RPMI7951 (cell line): ENCODE results near the gene RPS6KL1. TPM values are rescaled to one million over a fixed set of nuclear protein-coding genes. Genes with fewer than 3 reads are reported as not detected.

Source experiments
- DNase-seq: peaks from one replicate; pipeline ENCODE4 v3.0.0-alpha.2; 2012; ENCODE audit warnings: low read depth
- total RNA-seq: library from RNA; depleted of rRNA; stranded (reverse); fragments of >200 nt; shearing (Covaris generic); gene quantifications from 2 replicates; pipeline ENCODE4 v1.2.3, GENCODE V29; 2014

The RPS6KL1 gene
- total RNA-seq, 1 experiment from 2014 or later, result 2.0 TPM

DNA sequence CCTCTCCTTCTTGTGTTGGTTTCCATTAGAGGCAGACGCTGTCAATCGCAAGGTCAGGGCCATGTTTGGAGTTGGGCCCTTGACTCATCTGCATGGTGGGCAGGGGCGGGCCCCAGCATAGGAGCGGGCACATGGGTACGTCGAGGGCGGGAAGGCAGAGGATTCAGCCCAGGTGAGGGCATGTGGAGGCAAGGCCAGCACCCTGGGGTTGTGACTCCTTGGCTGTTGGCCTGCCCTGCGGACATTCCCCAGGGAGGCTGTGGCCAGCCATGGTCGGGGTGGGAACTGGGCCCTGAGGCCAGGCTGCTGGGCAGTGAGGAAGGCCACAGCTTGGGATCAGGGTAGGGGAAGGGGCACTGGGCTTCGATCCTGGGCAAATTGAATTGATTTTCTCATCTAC, 10.3 kb downstream of the RPS6KL1 start:
- no peak for DNase-seq

DNA sequence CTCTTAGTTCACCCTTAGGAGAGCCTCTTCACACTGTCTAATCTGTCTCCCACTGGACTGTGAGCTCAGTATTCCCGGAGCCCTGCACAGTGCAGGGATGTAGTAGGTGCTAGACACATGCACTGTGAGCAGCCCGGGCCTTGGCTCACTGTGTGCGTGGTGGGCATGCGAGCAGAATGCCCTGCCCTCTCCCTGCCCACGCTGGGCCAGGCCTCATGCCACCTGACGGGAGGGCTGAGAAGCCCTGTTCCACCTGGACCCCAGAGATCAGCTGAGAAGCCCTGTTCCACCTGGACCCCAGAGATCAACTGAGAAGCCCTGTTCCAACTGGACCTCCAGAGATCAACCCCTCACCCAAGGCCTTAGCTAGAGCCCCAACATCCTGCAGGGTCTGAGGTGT, 10.9 kb downstream of the RPS6KL1 start:
- no peak for DNase-seq

DNA sequence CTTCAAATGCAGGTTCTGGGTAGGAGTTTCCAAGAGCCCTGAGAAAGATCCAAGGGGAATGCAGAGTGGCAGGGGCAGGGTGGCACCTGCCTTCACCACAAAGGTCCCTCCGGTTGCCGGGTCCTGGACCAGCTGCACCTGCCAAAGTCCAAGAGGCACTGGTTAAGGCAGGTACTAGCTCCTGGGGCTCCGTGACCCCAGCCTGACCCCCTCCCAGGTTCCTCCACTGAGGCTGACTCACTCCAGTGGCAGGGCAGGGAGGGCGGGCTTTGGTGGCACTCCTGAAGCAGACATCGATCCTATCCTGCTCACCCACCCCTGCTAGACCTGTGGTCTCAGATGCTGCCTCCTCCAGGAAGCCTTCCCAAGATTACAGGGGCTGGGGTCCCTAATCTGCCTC, 11.4 kb downstream of the RPS6KL1 start:
- no peak for DNase-seq

DNA sequence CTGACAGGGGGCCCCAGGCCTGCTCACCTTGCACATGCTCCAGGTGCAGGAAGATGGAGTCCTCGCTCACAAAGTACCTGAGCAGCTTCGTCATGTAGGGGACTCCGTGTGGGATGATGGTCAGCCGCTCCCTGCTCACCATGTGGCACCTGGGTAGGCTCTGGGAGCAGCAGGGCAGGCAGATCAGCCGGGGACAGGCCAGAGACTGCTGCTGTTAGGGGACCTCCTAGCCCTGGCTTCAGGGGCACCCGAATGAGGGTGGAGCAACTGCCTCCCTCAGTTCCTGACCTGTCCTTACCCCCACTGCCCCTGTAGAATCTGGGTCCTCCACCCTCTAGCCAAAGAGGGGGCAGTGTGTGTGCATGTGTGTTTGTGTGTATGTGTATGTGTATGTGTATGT, 11.8 kb downstream of the RPS6KL1 start:
- no peak for DNase-seq

DNA sequence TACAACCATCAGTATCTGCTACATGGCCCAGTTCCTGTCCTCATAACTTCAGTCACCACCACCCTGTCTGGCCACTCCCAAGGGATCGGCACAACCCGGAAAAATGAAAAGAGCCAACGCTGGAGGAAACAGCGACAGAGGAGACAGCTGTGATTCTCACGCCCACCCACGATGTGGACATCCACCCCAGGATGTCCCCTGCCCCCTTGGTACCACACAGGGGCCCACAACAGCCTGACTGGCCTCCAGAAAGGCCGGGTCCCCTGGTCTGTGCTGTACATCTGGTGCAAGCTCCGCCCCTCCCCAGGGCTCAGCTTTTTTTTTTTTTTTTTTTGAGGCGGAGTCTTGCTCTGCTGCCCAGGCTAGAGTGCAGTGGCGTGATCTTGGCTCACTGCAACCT, 12.5 kb downstream of the RPS6KL1 start:
- no peak for DNase-seq

DNA sequence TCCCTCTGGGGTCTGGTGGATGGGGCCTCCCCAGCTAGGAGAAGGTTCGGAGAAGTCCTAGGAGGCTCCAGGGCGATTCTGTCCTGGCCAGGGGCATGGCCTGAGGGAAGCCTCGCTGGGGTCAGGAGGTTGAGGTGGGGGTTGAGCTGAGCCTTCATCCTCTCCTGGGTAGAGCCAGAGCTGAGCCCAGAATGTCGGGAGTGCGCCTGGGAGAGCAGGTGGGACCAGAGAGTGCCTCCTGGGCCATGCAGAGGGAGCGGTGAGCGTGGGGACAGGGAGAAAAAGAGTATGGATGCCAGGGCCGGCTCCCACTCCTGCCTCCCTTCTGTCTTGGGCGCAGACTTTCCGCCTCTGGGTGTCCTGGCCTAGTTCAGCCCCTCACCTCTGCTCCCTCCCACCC, 13.1 kb downstream of the RPS6KL1 start:
- no peak for DNase-seq

DNA sequence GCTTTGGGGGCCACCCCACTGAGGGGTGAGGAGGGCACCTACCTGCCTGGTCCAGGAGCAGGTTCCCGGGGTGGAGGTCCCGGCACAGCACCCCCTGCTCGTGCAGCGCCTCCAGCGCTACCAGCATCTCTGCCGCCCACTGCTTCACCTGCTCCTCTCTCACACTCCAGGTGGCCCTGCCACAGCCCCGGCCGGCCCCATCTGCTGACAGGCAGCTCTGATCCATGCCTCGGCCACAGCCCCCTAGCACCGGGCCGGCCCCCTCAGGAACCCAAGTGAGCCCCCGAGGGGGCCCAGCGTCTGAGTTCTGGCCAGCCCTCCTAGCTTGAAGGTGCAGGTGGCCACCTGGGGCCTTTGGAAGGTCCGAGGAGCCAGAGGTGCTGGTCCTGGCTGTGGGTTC, 13.6 kb downstream of the RPS6KL1 start:
- DNase-seq, result no peak

DNA sequence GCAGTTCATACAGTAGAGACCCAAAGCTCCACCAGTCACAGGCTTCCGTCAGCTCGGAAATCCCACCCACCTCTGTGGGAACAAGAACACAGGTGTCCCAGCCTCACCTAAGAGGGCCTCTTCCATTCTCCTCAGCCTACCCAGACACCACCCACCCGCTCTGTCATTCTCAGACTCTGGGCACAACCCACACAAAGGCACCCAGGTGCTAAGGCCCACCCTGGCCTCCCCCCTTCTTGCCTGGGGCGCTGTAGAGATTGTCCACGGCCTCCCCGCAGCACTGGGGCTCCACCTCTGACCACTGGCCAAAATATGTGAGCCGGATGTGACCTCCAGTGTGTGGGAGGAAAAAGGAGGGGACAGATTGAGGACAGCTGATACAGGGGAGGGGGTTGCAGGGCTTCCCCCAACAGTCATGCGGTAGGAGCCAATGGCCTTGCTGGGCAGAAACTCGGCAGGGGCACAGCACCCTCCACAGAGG, 14.2 kb downstream of the RPS6KL1 start:
- DNase-seq, result no peak

DNA sequence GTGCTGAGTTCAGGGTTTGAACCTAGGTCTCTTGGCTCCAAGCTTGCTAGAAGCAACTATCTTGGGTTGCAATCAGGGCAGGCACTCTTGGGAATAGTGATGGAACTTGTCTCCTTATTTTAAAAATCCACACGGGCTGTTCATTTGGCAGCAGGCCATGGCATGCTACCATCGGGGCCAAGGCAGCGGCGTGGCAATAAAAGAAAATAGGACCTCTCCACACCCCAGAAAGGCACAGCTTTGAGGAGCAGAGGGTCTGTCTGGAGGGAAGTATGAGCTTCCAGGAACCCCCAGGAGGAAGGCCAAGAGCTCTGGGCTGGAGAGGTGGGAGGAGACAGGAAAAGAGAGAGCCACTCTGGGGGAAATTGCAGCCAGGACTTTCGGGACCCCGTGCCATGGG, 15.3 kb downstream of the RPS6KL1 start:
- no peak for DNase-seq

DNA sequence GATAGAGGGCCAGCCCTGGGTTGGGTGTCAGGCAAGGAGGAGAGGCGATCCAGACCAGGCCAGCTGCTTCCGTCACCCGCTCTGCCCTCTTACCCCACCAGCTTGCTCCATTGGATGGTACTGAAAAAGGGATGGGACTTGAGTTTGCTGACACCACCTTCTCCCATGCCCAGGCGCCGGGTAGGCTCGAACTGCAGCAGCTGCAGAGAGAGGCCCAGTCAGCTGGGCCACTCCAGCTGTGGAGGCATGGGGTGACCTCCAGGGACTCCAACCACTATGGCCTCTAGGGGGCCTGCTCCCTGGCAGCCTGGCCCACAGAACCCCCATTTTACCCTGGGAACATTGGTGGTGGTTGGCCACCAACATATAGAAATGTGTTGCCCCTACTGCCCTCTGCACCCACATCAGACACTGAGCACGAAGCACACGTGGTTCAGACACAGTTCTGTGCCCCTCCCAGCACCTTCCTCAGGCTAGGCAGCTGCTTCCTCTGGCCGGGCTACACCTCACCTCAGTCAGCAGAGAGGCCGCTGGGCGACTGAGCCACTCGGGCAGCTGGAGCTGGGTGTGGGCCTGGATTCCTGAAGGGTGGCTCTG, 16.0 kb downstream of the RPS6KL1 start:
- DNase-seq, result no peak

DNA sequence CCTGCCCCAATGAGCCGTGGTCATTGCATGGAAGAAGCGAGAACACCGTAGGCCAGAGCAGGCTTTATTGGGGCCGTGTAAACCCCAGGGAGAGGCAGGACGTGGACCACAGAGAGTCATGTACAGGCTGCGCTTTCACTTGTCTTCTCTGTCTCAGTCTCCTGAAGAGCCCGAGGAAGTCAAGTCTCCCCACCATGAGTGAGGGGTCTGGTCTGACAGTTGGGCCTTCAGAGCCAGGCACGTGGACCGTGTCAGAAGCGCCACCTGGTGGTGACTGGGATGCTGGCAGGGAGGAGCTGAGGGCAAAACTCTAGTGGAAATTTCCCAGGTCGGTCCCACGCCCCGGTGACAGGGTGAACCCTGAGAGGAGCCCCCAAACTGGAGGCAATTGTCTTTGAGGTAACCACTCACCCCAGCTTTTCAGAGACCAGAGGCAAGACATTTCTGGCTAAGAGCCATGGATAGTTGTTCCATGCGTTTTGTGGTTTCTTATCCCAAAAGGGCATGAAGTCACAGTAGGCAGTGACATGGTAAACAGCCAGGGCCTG, 17.4 kb downstream of the RPS6KL1 start:
- peak; percentile 48 for DNase-seq

DNA sequence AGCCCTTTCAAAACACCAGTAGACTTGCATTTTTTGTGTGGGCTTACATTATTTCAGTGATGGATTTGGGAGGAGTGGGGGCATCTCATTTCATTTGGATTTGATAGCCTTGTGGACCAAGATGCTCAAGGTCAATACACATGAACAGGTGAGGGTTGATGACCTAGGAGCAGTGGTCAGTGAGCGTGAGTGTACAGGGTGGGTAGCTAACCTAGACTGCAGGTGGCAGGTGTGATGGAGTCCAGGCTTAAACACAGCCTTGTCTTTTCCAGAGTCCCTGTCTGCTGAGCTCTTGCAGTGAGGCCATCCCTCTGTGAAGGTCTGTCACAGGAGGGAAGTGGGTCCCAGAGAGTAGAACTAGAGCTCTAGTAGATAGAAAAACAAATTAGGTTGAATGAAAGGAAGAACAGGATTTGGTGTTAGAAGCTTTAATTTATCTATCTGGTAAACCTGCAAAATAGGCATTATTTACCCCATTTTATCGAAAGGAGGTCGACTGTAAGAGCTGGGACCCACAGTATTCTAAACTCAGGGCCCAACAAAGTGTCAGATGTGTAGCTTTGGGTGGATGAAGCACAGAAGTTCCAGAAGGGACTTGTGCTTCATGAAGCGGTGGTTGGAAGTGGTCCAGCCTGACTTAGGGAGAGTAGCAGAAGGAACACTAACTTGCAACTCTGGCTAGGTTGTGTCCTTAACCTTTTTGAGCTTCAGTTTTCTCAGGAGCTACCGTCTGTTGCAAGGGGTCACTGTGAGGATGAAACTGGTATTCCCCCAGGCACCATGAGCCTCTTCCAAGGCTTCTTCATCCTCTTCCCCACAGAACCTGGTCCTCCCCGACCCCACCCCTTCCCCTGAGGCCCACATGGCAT, 18.2 kb downstream of the RPS6KL1 start:
- no peak for DNase-seq

DNA sequence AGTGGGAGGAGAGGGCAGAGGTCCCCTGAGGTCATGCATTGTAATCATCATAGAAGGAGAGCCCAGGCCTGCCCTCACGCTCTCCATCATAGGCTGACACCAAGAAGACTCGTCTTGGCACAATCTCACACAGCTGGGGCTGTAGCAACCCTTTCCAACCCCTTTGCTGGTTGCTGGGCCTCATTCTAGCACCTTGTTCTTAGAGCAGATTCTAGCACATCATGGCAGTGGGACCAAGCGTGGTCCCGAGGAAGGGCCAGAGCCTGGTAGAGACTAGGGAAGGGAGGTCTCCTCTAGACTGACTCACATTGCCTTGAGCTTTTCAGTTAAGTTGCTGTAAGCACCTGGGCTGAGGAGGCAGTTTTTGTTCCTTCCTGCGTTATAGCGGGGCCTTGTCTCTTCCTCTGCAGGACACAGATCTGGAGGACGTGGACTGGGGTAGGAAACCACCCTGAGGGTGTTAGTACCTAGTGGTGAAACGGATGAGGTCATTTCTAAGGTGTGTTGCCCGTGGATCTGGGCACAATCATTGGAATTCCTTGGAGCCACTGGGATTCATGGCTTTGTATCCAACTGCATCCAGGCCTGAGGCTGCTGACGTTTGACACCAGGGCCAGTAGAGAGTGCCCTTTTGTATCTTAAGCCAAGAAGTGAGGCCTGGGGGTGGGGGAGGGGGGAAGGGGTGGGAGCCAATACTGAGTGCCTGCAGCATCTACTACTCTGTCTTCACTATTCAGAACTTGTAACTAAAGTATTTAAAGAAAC, 19.9 kb downstream of the RPS6KL1 start:
- no peak for DNase-seq

DNA sequence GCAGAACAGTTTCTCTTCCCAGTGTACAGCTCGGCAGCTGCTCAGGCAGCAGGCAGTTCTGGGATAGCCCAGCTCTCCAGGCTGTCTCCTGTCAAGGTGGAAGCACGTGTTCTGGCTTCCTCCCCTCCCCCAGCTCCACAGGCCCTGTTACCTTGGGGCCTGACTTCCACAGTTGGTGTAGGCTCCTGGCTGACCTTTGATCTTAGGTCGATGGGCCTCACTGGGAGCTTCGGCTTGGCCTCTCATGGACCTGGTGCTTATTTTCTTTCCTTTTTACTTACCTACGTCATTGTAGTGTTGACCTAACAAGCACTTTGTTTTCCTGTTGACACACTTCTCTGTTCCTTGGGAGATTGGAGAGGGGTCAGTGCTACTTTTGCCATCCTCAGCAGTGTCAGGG, 24.4 kb downstream of the RPS6KL1 start:
- no peak for DNase-seq

DNA sequence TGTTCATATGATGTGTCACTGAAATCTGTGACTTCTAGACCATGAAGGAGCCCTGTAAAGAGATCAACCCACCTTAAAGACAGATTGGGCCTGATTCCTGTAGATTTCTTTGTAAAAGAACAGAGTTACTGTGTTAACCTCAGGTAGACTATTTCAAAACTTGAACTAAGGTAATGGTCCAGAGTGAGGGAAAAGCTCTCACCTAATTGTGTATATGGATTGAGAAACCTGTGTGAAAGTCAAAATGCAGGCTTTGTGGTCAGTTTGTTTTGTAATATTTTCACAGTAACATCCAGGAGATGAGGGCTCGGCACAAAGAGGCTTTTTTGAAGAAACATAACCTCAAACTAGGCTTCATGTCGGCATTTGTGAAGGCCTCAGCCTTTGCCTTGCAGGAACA, 25.0 kb downstream of the RPS6KL1 start:
- DNase-seq, result no peak

DNA sequence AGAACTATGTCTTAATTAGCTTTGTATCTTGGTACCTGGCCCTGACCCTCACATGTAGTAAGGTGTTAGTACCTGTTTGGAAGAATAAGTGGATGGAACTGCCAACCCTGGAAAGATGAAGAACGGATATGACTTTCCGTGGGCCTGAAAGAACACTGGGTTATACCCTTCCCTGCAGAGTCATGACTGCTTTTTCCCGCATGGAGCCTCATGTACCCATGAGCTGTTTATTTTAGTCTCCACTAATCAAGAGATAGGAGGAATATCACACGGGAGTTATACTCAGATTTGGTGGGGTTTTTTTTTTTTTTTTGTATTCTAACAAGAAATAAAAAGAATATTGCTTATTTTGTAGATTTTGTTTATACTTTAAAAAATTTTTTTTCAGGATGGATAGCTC, 25.4 kb downstream of the RPS6KL1 start:
- no peak for DNase-seq

DNA sequence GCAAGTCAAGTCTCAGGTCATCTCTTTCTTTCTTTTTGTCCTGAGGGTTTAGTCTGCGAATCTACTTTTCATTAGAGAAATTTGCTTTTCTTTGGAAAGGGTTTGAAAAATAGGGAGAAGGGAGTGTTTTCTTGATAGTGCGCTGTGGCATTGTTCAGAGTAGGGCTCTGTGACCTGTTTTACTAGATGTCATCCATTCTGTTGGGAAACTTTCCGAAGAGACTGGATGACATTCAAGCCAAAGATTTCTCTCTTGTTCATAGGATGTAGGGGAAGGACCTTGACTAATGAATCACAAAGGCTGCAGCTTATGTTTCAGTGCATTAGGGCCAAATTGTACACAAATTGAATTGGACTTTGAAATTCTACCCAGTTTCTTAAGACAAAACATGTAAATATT, 26.7 kb downstream of the RPS6KL1 start:
- DNase-seq, result no peak

DNA sequence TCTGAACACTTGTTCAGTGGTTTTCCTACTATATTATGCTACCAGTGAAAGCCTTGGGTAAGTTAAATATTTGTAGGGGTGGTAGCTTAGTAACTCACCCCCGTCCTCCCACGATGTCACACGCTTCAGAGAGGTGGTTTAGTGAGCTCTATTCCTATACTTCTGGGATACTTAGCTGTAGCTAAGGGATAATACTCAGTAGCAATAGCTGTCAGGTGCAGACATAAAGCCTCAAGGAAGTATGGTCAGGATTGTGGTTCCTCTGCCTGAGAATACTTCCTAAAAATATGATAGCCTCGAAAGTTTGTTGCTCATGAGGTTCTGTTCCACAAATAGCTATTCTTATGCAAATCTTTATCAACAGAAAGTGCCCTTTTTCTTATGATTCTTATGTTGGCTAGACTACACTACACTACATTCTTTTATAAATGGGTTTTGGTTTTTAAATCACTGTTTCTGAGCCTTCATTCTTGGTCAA, 29.4 kb downstream of the RPS6KL1 start:
- no peak for DNase-seq

DNA sequence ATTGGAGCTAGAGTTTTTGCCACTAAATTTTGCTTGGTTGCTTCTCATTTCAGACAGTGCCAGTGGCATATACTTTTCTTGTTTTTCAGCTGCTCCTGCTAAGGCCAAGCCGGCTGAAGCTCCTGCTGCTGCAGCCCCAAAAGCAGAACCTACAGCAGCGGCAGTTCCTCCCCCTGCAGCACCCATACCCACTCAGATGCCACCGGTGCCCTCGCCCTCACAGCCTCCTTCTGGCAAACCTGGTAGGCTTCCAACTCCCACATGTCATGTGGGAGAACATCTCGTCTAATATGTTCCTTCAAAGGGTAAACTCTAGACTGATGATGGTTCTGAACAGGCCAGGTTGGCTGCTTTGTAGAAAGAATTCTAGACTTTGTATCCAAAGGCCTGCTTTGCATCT, 30.3 kb downstream of the RPS6KL1 start:
- DNase-seq, result no peak

DNA sequence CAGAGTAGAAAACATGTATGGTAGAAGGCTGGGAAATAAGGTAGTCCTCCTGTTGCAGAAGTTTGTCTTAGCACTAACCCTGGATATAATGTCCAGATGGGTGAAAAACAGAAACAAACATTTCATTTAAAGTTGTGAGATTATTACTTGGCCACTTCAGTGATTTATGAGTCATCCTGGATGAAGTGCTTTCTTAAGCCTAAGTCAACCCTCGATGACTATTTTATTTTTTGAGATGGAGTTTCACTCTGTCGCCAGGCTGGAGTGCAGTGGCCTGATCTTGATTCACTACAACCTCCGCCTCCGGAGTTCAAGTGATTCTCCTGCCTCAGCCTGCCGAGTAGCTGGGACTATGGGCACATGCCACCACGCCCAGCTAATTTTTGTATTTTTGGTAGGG, 31.2 kb downstream of the RPS6KL1 start:
- DNase-seq, result no peak

DNA sequence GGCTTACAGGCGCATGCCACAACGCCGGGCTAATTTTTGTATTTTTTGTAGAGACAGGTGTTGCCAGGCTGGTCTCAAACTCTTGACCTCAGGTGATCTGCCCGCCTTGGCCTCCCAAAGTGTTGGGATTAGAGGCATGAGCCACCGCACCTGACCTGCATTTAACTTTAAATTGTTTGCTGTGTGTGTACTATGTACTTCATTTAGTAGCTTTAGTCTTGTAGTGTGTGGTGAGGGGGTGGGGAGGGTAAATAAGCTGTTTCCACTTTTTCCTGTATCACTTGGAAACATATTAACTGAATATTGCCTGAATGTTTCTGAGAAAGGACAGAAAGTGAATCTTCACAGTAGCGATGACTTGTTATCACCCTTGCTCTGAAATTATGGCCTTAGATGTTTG, 32.8 kb downstream of the RPS6KL1 start:
- DNase-seq, result no peak
